Measurements from ENCODE around the gene IKZF1.

The IKZF1 gene

GRCh38 chr7:50292763-50293162, 11.8 kb upstream of the IKZF1 start:
- Histone ChIP-seq H3K36me3 (ENCODE audit: control insufficient read depth, low read length) (no peaks in the 10 kb centered on the region), H3K27ac (ENCODE audit: low read depth, low read length) (no peak overlapping the region), H3K4me2 (ENCODE audit: low read length) (no peak overlapping the region), H3K79me2 (ENCODE audit: control insufficient read depth, low read length) (no peaks in the 10 kb centered on the region), H3K4me1 (ENCODE audit: control insufficient read depth, low read length) (peaks cover 9% of the 10 kb centered on the region), H3K9me2 (replicated peaks; ENCODE audit: control insufficient read depth, low read length) (no peaks in the 10 kb centered on the region), H3K27me3 (ENCODE audit: control insufficient read depth, low read length) (no peaks in the 10 kb centered on the region), H3F3A (ENCODE audit: control insufficient read depth, insufficient read depth) (no peaks in the 10 kb centered on the region; the same call in 1 of the 2 replicates), H3K4me3 (ENCODE audit: low read length) (no peak overlapping the region), H4K20me1 (ENCODE audit: control insufficient read depth, insufficient read depth, low read depth, low read length) (no peaks in the 10 kb centered on the region), H3K9me3 (ENCODE audit: control insufficient read depth, insufficient read depth, low read length) (no peaks in the 10 kb centered on the region)
- TF ChIP-seq CTCF (IDR thresholded peaks at IDR 0.05; ENCODE audit: low read depth, low read length, poor library complexity, severe bottlenecking) (no peak), EZH2phosphoT487 (IDR thresholded peaks at IDR 0.05; ENCODE audit: borderline replicate concordance, low read length) (no peak)

GRCh38 chr7:50293509-50294179, 10.9 kb upstream of the IKZF1 start:
- H3F3A ChIP-seq (ENCODE audit: control insufficient read depth, insufficient read depth), result no peaks in the 10 kb centered on the region; the same call in 1 of the 2 replicates
- H3K36me3 ChIP-seq (ENCODE audit: control insufficient read depth, low read length), result no peaks in the 10 kb centered on the region
- H3K27me3 ChIP-seq (ENCODE audit: control insufficient read depth, low read length), result peaks cover under 1% of the 10 kb centered on the region; the same call in 1 of the 2 replicates
- no peaks in the 10 kb centered on the region for H4K20me1 ChIP-seq (ENCODE audit: control insufficient read depth, insufficient read depth, low read depth, low read length)
- no peak overlapping the region for H3K4me3 ChIP-seq (ENCODE audit: low read length)
- no peak for TF ChIP-seq EZH2phosphoT487 (IDR thresholded peaks at IDR 0.05; ENCODE audit: borderline replicate concordance, low read length)
- TF ChIP-seq CTCF (IDR thresholded peaks at IDR 0.05; ENCODE audit: low read depth, low read length, poor library complexity, severe bottlenecking), result no peak
- H3K9me2 ChIP-seq (replicated peaks; ENCODE audit: control insufficient read depth, low read length), result no peaks in the 10 kb centered on the region
- no peaks in the 10 kb centered on the region for H3K9me3 ChIP-seq (ENCODE audit: control insufficient read depth, insufficient read depth, low read length)
- H3K4me2 ChIP-seq (ENCODE audit: low read length), result no peak overlapping the region
- no peaks in the 10 kb centered on the region for H3K79me2 ChIP-seq (ENCODE audit: control insufficient read depth, low read length)
- no peak overlapping the region for H3K27ac ChIP-seq (ENCODE audit: low read depth, low read length)
- H3K4me1 ChIP-seq (ENCODE audit: control insufficient read depth, low read length), result peaks cover 9% of the 10 kb centered on the region

- Histone ChIP-seq H3K27me3 (ENCODE audit: control insufficient read depth, low read length) (peaks cover 5% of the 10 kb centered on the region; the same call in 1 of the 2 replicates), H3K79me2 (ENCODE audit: control insufficient read depth, low read length) (no peaks in the 10 kb centered on the region), H3K9me3 (ENCODE audit: control insufficient read depth, insufficient read depth, low read length) (no peaks in the 10 kb centered on the region), H3K4me1 (ENCODE audit: control insufficient read depth, low read length) (peaks cover 10% of the 10 kb centered on the region), H3K27ac (ENCODE audit: low read depth, low read length) (no peak overlapping the region), H3K4me2 (ENCODE audit: low read length) (no peak overlapping the region), H4K20me1 (ENCODE audit: control insufficient read depth, insufficient read depth, low read depth, low read length) (no peaks in the 10 kb centered on the region), H3K9me2 (replicated peaks; ENCODE audit: control insufficient read depth, low read length) (no peaks in the 10 kb centered on the region), H3K4me3 (ENCODE audit: low read length) (no peak overlapping the region), H3K36me3 (ENCODE audit: control insufficient read depth, low read length) (no peaks in the 10 kb centered on the region), H3F3A (ENCODE audit: control insufficient read depth, insufficient read depth) (peaks cover 3% of the 10 kb centered on the region)
- TF ChIP-seq EZH2phosphoT487 (IDR thresholded peaks at IDR 0.05; ENCODE audit: borderline replicate concordance, low read length) (no peak), CTCF (IDR thresholded peaks at IDR 0.05; ENCODE audit: low read depth, low read length, poor library complexity, severe bottlenecking) (no peak)
These were observed 9.4 kb upstream of the IKZF1 start for GRCh38 chr7:50295133-50295532.
